CD8-positive, alpha-beta memory T cell (primary cell): ENCODE results near the gene HLA-E. TPM values are rescaled to one million over a fixed set of nuclear protein-coding genes. Genes with fewer than 3 reads are reported as not detected.
"Not testable (repeated sequence)": the region's sequence is repeated elsewhere in the genome, so short reads cannot be mapped to it uniquely, and the experiment has no call there.

Experiments used
- CTCF ChIA-PET: fragments of 350-600 bp; sonication (Branson Sonifier 250); formaldehyde crosslinking; loops from one replicate; lab custom pipeline; 2021; ENCODE audit warnings: antibody characterized with exemption; lab: Charles Lee
- POLR2A ChIA-PET: fragments of 350-600 bp; sonication (Branson Sonifier 250); formaldehyde crosslinking; loops from one replicate; lab custom pipeline; 2021; ENCODE audit warnings: antibody characterized with exemption; lab: Charles Lee
- DNase-seq, 5 donors: peaks; one replicate each; pipeline versions ENCODE4 v3.0.0 to v3.0.0-alpha.2; 2020 to 2022; ENCODE audit warnings: mixed read lengths in 1 of 5
- H3K27ac ChIP-seq: one replicate; pipeline ENCODE4 v1.7.0; 2013; ENCODE audit warnings: low read depth, mild to moderate bottlenecking, low read length, moderate library complexity
- H3K27me3 ChIP-seq: 2 replicates; pipeline ENCODE4 v1.7.0; 2013; ENCODE audit warnings: low read length, mild to moderate bottlenecking; ENCODE audit not compliant: insufficient read depth, poor library complexity, severe bottlenecking
- H3K36me3 ChIP-seq: 2 replicates; pipeline ENCODE4 v1.7.0; 2013; ENCODE audit warnings: mild to moderate bottlenecking, low read length, moderate library complexity; ENCODE audit not compliant: insufficient read depth
- H3K4me1 ChIP-seq: 2 replicates; pipeline ENCODE4 v1.7.0; 2013; ENCODE audit warnings: mild to moderate bottlenecking, low read length, moderate library complexity; ENCODE audit not compliant: insufficient read depth
- H3K4me3 ChIP-seq: 2 replicates; pipeline ENCODE4 v1.7.0; 2013; ENCODE audit warnings: mild to moderate bottlenecking, low read length
- H3K9me3 ChIP-seq: 2 replicates; pipeline ENCODE4 v1.7.0; 2013; ENCODE audit warnings: mild to moderate bottlenecking, low read length
- H3K27ac Mint-ChIP-seq, 8 donors: one replicate each; pipeline ENCODE4 v1.8.0; 2020 to 2021; ENCODE audit warnings: mixed read lengths in 8 of 8, mild to moderate bottlenecking in 6 of 8, inconsistent platforms in 3 of 8, moderate library complexity in 3 of 8
- H3K27me3 Mint-ChIP-seq, 2 donors: one replicate each; pipeline ENCODE4 v1.8.0; 2020 to 2021; ENCODE audit warnings: mixed read lengths in 2 of 2, mild to moderate bottlenecking in 1 of 2, moderate library complexity in 1 of 2
- H3K36me3 Mint-ChIP-seq, 3 donors: one replicate each; pipeline ENCODE4 v1.8.0; 2020 to 2021; ENCODE audit warnings: mixed read lengths in 3 of 3, inconsistent platforms in 1 of 3, mild to moderate bottlenecking in 1 of 3
- H3K4me1 Mint-ChIP-seq, 3 donors: one replicate each; pipeline ENCODE4 v1.8.0; 2020 to 2021; ENCODE audit warnings: mixed read lengths in 3 of 3, inconsistent platforms in 1 of 3, mild to moderate bottlenecking in 1 of 3
- H3K4me3 Mint-ChIP-seq, 7 donors: one replicate each; pipeline ENCODE4 v1.8.0; 2020 to 2021; ENCODE audit warnings: mixed read lengths in 7 of 7, mild to moderate bottlenecking in 6 of 7, moderate library complexity in 4 of 7, inconsistent platforms in 2 of 7
- H3K9me3 Mint-ChIP-seq, 5 donors: one replicate each; pipeline ENCODE4 v1.8.0; 2020 to 2022; ENCODE audit warnings: mixed read lengths in 5 of 5, mild to moderate bottlenecking in 3 of 5, moderate library complexity in 2 of 5, inconsistent platforms in 1 of 5
- polyA plus RNA-seq: library from polyadenylated mRNA; unstranded; fragments of 300-500 nt; fragmentation: Illumina TruSeq; gene quantifications from one replicate; pipeline ENCODE4 v1.2.3, GENCODE V29; 2021
- total RNA-seq, 2 experiments: library from RNA; stranded (reverse); gene quantifications; one replicate each; pipeline ENCODE4 v1.2.3, GENCODE V29; 2021

The HLA-E gene
- total and polyA plus RNA-seq, 3 experiments from 2014 or later, result 502 to 2,881 (median 511) TPM

GRCh38 chr6:30497261-30497599 is 7.9 kb downstream of the HLA-E start:
- H3K36me3 ChIP-seq, result peaks cover 21% of the 10 kb centered on the region
- H3K27ac ChIP-seq, H3K9me3 ChIP-seq, H3K27me3 ChIP-seq, H3K9me3 Mint-ChIP-seq, DNase-seq, H3K4me3 Mint-ChIP-seq, H3K27me3 Mint-ChIP-seq, H3K4me3 ChIP-seq: not testable (repeated sequence)
- peaks cover 62% of the 10 kb centered on the region for H3K4me1 ChIP-seq
- Mint-ChIP-seq H3K27ac (peak overlapping the region in 4 of 8 donors; percentile 6 to 93 (median 32)), H3K36me3 (peaks cover 7 to 21% (median 16%) of the 10 kb centered on the region in 3 donors), H3K4me1 (peaks cover 62 to 77% (median 71%) of the 10 kb centered on the region in 3 donors)
- ChIA-PET POLR2A (interaction anchor here (0.9 to 8.2 kb wide), 3 partner anchors 13 to 35 kb away, joined by 3 to 94 read pairs (median 4); no protein-coding TSS in a partner anchor), CTCF (interaction anchor here (1.0 to 7.3 kb wide), 3 partner anchors 24 to 44 kb away, joined by 3 to 73 read pairs (median 3); no protein-coding TSS in a partner anchor)

GRCh38 chr6:30497714-30498113 is 8.4 kb downstream of the HLA-E start:
- H3K27me3 Mint-ChIP-seq, result no peaks in the 10 kb centered on the region
- H3K4me3 Mint-ChIP-seq, result no peak overlapping the region
- Histone ChIP-seq H3K4me3 (no peak overlapping the region), H3K9me3 (no peaks in the 10 kb centered on the region), H3K4me1 (peaks cover 57% of the 10 kb centered on the region), H3K27ac (no peak overlapping the region), H3K36me3 (peaks cover 16% of the 10 kb centered on the region), H3K27me3 (no peaks in the 10 kb centered on the region)
- CTCF ChIA-PET, result interaction anchor here (7.3 kb wide), 1 partner anchor 34 kb away, joined by 73 read pairs; no protein-coding TSS in a partner anchor
- peaks cover 0 to 2% (median 0%) of the 10 kb centered on the region in 5 donors for H3K9me3 Mint-ChIP-seq
- H3K27ac Mint-ChIP-seq, result peak overlapping the region in 3 of 8 donors; percentile 6 to 35 (median 29)
- DNase-seq, result no peak
- POLR2A ChIA-PET, result interaction anchor here (8.2 kb wide), 1 partner anchor 13 kb away, joined by 94 read pairs; no protein-coding TSS in a partner anchor
- H3K36me3 Mint-ChIP-seq, result peaks cover 2 to 16% (median 11%) of the 10 kb centered on the region in 3 donors
- H3K4me1 Mint-ChIP-seq, result peaks cover 57 to 72% (median 66%) of the 10 kb centered on the region in 3 donors

- H3K27me3 Mint-ChIP-seq, H3K4me3 Mint-ChIP-seq, H3K27ac ChIP-seq, H3K4me3 ChIP-seq, H3K36me3 Mint-ChIP-seq, POLR2A ChIA-PET, DNase-seq, H3K27ac Mint-ChIP-seq, CTCF ChIA-PET, H3K9me3 ChIP-seq, H3K9me3 Mint-ChIP-seq, H3K27me3 ChIP-seq, H3K36me3 ChIP-seq: not testable (repeated sequence)
- H3K4me1 ChIP-seq, result peaks cover 47% of the 10 kb centered on the region
- H3K4me1 Mint-ChIP-seq, result peaks cover 49 to 63% (median 56%) of the 10 kb centered on the region in 3 donors
Observed at GRCh38 chr6:30498705-30499104, 9.4 kb downstream of the HLA-E start.

- Mint-ChIP-seq H3K9me3 (peaks cover 0 to 2% (median 0%) of the 10 kb centered on the region in 5 donors), H3K4me1 (peaks cover 30 to 44% (median 37%) of the 10 kb centered on the region in 3 donors), H3K4me3 (peak overlapping the region; percentile 11 to 71 (median 65)), H3K36me3 (no peaks in the 10 kb centered on the region), H3K27ac (peak overlapping the region in 6 of 8 donors; percentile 6 to 76 (median 66)), H3K27me3 (no peaks in the 10 kb centered on the region)
- Histone ChIP-seq H3K27ac (no peak overlapping the region), H3K36me3 (no peaks in the 10 kb centered on the region), H3K9me3 (no peaks in the 10 kb centered on the region), H3K4me3 (peak overlapping the region; percentile 50), H3K4me1 (peaks cover 28% of the 10 kb centered on the region), H3K27me3 (no peaks in the 10 kb centered on the region)
- ChIA-PET CTCF (interaction anchor here (1.0 to 5.3 kb wide), 7 partner anchors 8 to 231 kb away, joined by 3 to 21 read pairs (median 4); no protein-coding TSS in a partner anchor), POLR2A (interaction anchor here (0.6 to 2.2 kb wide), 6 partner anchors 8 to 340 kb away, joined by 3 to 11 read pairs (median 3); no protein-coding TSS in a partner anchor)
- DNase-seq, result no peak
Observed at GRCh38 chr6:30500421-30501355, 11.4 kb downstream of the HLA-E start.

- Histone ChIP-seq H3K4me1 (peaks cover 59% of the 10 kb centered on the region), H3K27me3 (no peaks in the 10 kb centered on the region), H3K36me3 (no peaks in the 10 kb centered on the region), H3K4me3 (peak overlapping the region; percentile 27), H3K9me3 (no peaks in the 10 kb centered on the region), H3K27ac (no peak overlapping the region)
- no peaks in the 10 kb centered on the region for H3K9me3 Mint-ChIP-seq
- H3K27ac Mint-ChIP-seq, result peak overlapping the region; percentile 26 to 97 (median 86)
- ChIA-PET POLR2A (interaction anchor here (1.6 to 5.1 kb wide), 3 partner anchors 10 to 20 kb away, joined by 3 to 94 read pairs (median 6); no protein-coding TSS in a partner anchor), CTCF (interaction anchor here (1.0 to 12.3 kb wide), 8 partner anchors 10 to 164 kb away, joined by 3 to 113 read pairs (median 10); no protein-coding TSS in a partner anchor)
- no peak for DNase-seq
- H3K4me1 Mint-ChIP-seq, result peaks cover 51 to 67% (median 66%) of the 10 kb centered on the region in 3 donors
- no peaks in the 10 kb centered on the region for H3K36me3 Mint-ChIP-seq
- H3K27me3 Mint-ChIP-seq, result no peaks in the 10 kb centered on the region
- peak overlapping the region; percentile 35 to 82 (median 65) for H3K4me3 Mint-ChIP-seq
Observed at GRCh38 chr6:30507849-30508827, 18.8 kb downstream of the HLA-E start.

GRCh38 chr6:30508890-30509736 is 19.8 kb downstream of the HLA-E start:
- peak in 2 of 5 donors; percentile 79 to 84 for DNase-seq
- peak overlapping the region; percentile 71 to 97 (median 86) for H3K27ac Mint-ChIP-seq
- Histone ChIP-seq H3K9me3 (no peaks in the 10 kb centered on the region), H3K36me3 (no peaks in the 10 kb centered on the region), H3K27me3 (no peaks in the 10 kb centered on the region), H3K4me3 (peak overlapping the region; percentile 27), H3K4me1 (peaks cover 59% of the 10 kb centered on the region), H3K27ac (no peak overlapping the region)
- H3K4me3 Mint-ChIP-seq, result peak overlapping the region; percentile 59 to 82 (median 72)
- no peaks in the 10 kb centered on the region for H3K27me3 Mint-ChIP-seq
- no peaks in the 10 kb centered on the region for H3K36me3 Mint-ChIP-seq
- ChIA-PET POLR2A (interaction anchor here (0.5 to 5.1 kb wide), 12 partner anchors 9 to 1447 kb away, joined by 3 to 94 read pairs (median 4); no protein-coding TSS in a partner anchor), CTCF (interaction anchor here (1.0 to 12.3 kb wide), 10 partner anchors 9 to 163 kb away, joined by 3 to 113 read pairs (median 5); no protein-coding TSS in a partner anchor)
- peaks cover 53 to 68% (median 68%) of the 10 kb centered on the region in 3 donors for H3K4me1 Mint-ChIP-seq
- H3K9me3 Mint-ChIP-seq, result no peaks in the 10 kb centered on the region
